CD14-positive monocyte (primary cell): ENCODE data around the gene SNX25. TPM values are rescaled to one million over a fixed set of nuclear protein-coding genes. Genes with fewer than 3 reads are reported as not detected.

Experiments used
- DNase-seq, 3 donors: peaks; one replicate each; pipeline ENCODE4 v3.0.0-alpha.2; 2011 to 2022
- H2AFZ ChIP-seq: 2 replicates; pipeline ENCODE4 v1.6.0; 2012; ENCODE audit warnings: mild to moderate bottlenecking, low read depth, low read length, inconsistent platforms; ENCODE audit not compliant: insufficient read depth, poor library complexity, severe bottlenecking
- H3K27ac ChIP-seq, 2 donors: 1 replicate in 1 of 2; 2 replicates in 1 of 2; pipeline ENCODE4 v1.5.1; 2012 to 2013; ENCODE audit warnings: low read length in 2 of 2, control low read depth in 1 of 2, inconsistent platforms in 1 of 2, low read depth in 1 of 2, mild to moderate bottlenecking in 1 of 2
- H3K27me3 ChIP-seq, 2 donors: one replicate each; pipeline versions ENCODE4 v1.6.0 to v1.6.1; 2011 to 2013; ENCODE audit warnings: low read length in 2 of 2; ENCODE audit not compliant: control insufficient read depth in 2 of 2, insufficient read depth in 2 of 2
- H3K36me3 ChIP-seq, 2 donors: replicated peaks in 1 of 2; 1 replicate in 1 of 2; 2 replicates in 1 of 2; pipeline versions ENCODE4 v1.5.1 to v1.6.1; 2012 to 2013; ENCODE audit warnings: low read length in 2 of 2, control low read depth in 1 of 2, inconsistent platforms in 1 of 2, mild to moderate bottlenecking in 1 of 2; ENCODE audit not compliant: insufficient read depth in 2 of 2, control insufficient read depth in 1 of 2
- H3K4me1 ChIP-seq, 2 donors: 1 replicate in 1 of 2; 2 replicates in 1 of 2; pipeline versions ENCODE4 v1.5.1 to v1.6.1; 2012 to 2013; ENCODE audit warnings: low read length in 2 of 2, control low read depth in 1 of 2, inconsistent platforms in 1 of 2, mild to moderate bottlenecking in 1 of 2, moderate library complexity in 1 of 2; ENCODE audit not compliant: insufficient read depth in 2 of 2, control insufficient read depth in 1 of 2
- H3K4me2 ChIP-seq: replicated peaks from 2 replicates; pipeline ENCODE3; 2012; ENCODE audit warnings: low read length, moderate library complexity, mild to moderate bottlenecking; ENCODE audit not compliant: poor library complexity, severe bottlenecking; ENCODE audit errors: extremely low read depth
- H3K4me3 ChIP-seq, 3 experiments: fragments of 200-600 bp in 1 of 3; sonication (generic) in 1 of 3; replicated peaks in 1 of 3; 1 replicate in 2 of 3; 2 replicates in 1 of 3; pipeline ENCODE4 v1.5.1; 2011 to 2013; ENCODE audit warnings: low read length in 3 of 3, mild to moderate bottlenecking in 3 of 3, control low read depth in 2 of 3, low read depth in 2 of 3, inconsistent platforms in 1 of 3, moderate library complexity in 1 of 3
- H3K79me2 ChIP-seq: 2 replicates; pipeline ENCODE4 v1.6.0; 2012; ENCODE audit warnings: mild to moderate bottlenecking, control low read depth, inconsistent platforms, low read length, moderate library complexity; ENCODE audit not compliant: insufficient read depth
- H3K9ac ChIP-seq: 2 replicates; pipeline ENCODE4 v1.6.0; 2017; ENCODE audit warnings: low read length, mild to moderate bottlenecking; ENCODE audit not compliant: insufficient read depth, poor library complexity, severe bottlenecking
- H3K9me3 ChIP-seq, 2 donors: replicated peaks in 1 of 2; 1 replicate in 1 of 2; 2 replicates in 1 of 2; pipeline versions ENCODE4 v1.5.1 to v1.6.1; 2012 to 2013; ENCODE audit warnings: low read length in 2 of 2, control low read depth in 1 of 2; ENCODE audit not compliant: control insufficient read depth in 1 of 2, insufficient read depth in 1 of 2
- H4K20me1 ChIP-seq: 2 replicates; pipeline ENCODE4 v1.6.0; 2012; ENCODE audit warnings: mild to moderate bottlenecking, low read length, control low read depth, moderate library complexity; ENCODE audit not compliant: insufficient read depth
- H3K27ac Mint-ChIP-seq, 7 donors: one replicate each; pipeline ENCODE4 v1.8.0; 2020; ENCODE audit warnings: mild to moderate bottlenecking in 7 of 7, mixed read lengths in 7 of 7, moderate library complexity in 6 of 7, inconsistent platforms in 2 of 7
- H3K27me3 Mint-ChIP-seq, 3 donors: one replicate each; pipeline ENCODE4 v1.8.0; 2021 to 2022; ENCODE audit warnings: low read depth in 3 of 3, mild to moderate bottlenecking in 3 of 3, mixed read lengths in 3 of 3, moderate library complexity in 3 of 3, inconsistent platforms in 1 of 3
- H3K36me3 Mint-ChIP-seq, 2 donors: one replicate each; pipeline ENCODE4 v1.8.0; 2020; ENCODE audit warnings: mixed read lengths in 2 of 2, inconsistent platforms in 1 of 2, mild to moderate bottlenecking in 1 of 2
- H3K4me1 Mint-ChIP-seq: one replicate; pipeline ENCODE4 v1.8.0; 2020; ENCODE audit warnings: mild to moderate bottlenecking, mixed read lengths
- H3K4me3 Mint-ChIP-seq, 2 donors: one replicate each; pipeline ENCODE4 v1.8.0; 2020; ENCODE audit warnings: mild to moderate bottlenecking in 2 of 2, mixed read lengths in 2 of 2, moderate library complexity in 1 of 2
- H3K9me3 Mint-ChIP-seq, 7 donors: one replicate each; pipeline ENCODE4 v1.8.0; 2020 to 2022; ENCODE audit warnings: mixed read lengths in 7 of 7, mild to moderate bottlenecking in 6 of 7, moderate library complexity in 6 of 7, inconsistent platforms in 2 of 7
- CTCF ChIP-seq: fragments of 200-600 bp; IDR thresholded peaks from one replicate; pipeline ENCODE4 v1.8.0; 2022; ENCODE audit warnings: antibody characterized with exemption, mild to moderate bottlenecking
- WGBS: methylation state at CpG from one replicate; pipeline ENCODE4 v1.1.5; 2013; ENCODE audit warnings: missing lambda C conversion rate; ENCODE audit not compliant: insufficient coverage; 5-methylcytosine and 5-hydroxymethylcytosine counted together
- intact Hi-C, 2 donors: fragments of 100-400 bp; cut with micrococcal nuclease; formaldehyde crosslinking; loops; one replicate each; pipeline versions ENCODE4 v1.15.0 to v1.15.1; 2023
- polyA plus RNA-seq, 3 donors: library from polyadenylated mRNA; depleted of rRNA in 1 of 3; unstranded in 2 of 3; stranded (reverse) in 1 of 3; fragments of 300-500 nt in 2 of 3; fragments of >200 nt in 1 of 3; fragmentation: Illumina TruSeq in 2 of 3; gene quantifications; 1 replicate in 2 of 3; 2 replicates in 1 of 3; pipeline ENCODE4 v1.2.3, GENCODE V29; 2012 to 2021

Gene SNX25
- polyA plus RNA-seq, 3 donors: 0.31 to 0.40 (median 0.36) TPM

GRCh38 chr4:185219551-185220344 is 10.3 kb downstream of the SNX25 start:
- Mint-ChIP-seq H3K27ac (peak overlapping the region in 1 of 7 donors; percentile 31), H3K36me3 (no peaks in the 10 kb centered on the region), H3K9me3 (peaks cover 0 to 5% (median 0%) of the 10 kb centered on the region in 7 donors), H3K4me3 (no peak overlapping the region), H3K4me1 (no peaks in the 10 kb centered on the region), H3K27me3 (peaks cover 14 to 19% (median 15%) of the 10 kb centered on the region in 3 donors)
- no peak overlapping the region for H3K27ac ChIP-seq
- no peak for DNase-seq
- H3K9me3 ChIP-seq: no peaks in the 10 kb centered on the region
- H4K20me1 ChIP-seq: no peaks in the 10 kb centered on the region
- no peaks in the 10 kb centered on the region for H3K27me3 ChIP-seq
- H3K4me1 ChIP-seq: no peaks in the 10 kb centered on the region
- H3K9ac ChIP-seq: no peak overlapping the region
- TF ChIP-seq CTCF: no peak
- H3K4me3 ChIP-seq: no peak overlapping the region
- no peaks in the 10 kb centered on the region for H3K36me3 ChIP-seq
- H2AFZ ChIP-seq: no peak overlapping the region
- H3K79me2 ChIP-seq: no peaks in the 10 kb centered on the region
- intact Hi-C loops: no loop called here
- 0% methylated on average over 1 of the region's 3 CpGs for WGBS
- H3K4me2 ChIP-seq: no peak overlapping the region

GRCh38 chr4:185221491-185221890 is 12.1 kb downstream of the SNX25 start:
- Histone ChIP-seq H3K79me2 (no peaks in the 10 kb centered on the region), H3K36me3 (no peaks in the 10 kb centered on the region), H2AFZ (no peak overlapping the region), H3K9ac (no peak overlapping the region), H3K4me3 (no peak overlapping the region), H3K4me2 (no peak overlapping the region), H4K20me1 (no peaks in the 10 kb centered on the region), H3K9me3 (no peaks in the 10 kb centered on the region), H3K27ac (no peak overlapping the region), H3K4me1 (no peaks in the 10 kb centered on the region), H3K27me3 (no peaks in the 10 kb centered on the region)
- no peaks in the 10 kb centered on the region for H3K4me1 Mint-ChIP-seq
- peaks cover 12 to 13% (median 12%) of the 10 kb centered on the region in 3 donors for H3K27me3 Mint-ChIP-seq
- H3K36me3 Mint-ChIP-seq: no peaks in the 10 kb centered on the region
- DNase-seq: no peak
- no peak overlapping the region for H3K27ac Mint-ChIP-seq
- H3K9me3 Mint-ChIP-seq: peaks cover 0 to 5% (median 0%) of the 10 kb centered on the region in 7 donors
- WGBS: 100% methylated on average over 1 of the region's 2 CpGs
- H3K4me3 Mint-ChIP-seq: no peak overlapping the region
- intact Hi-C loops: no loop called here
- TF ChIP-seq CTCF: no peak
